Measurements from ENCODE around the gene UBA3. TPM values are rescaled to one million over a fixed set of nuclear protein-coding genes. Genes with fewer than 3 reads are reported as not detected.

Gene UBA3
- total and polyA plus RNA-seq, 2 of the 13 experiments (the other 11 are each of a cell fraction or from before 2014, with no cell fraction given): 40.7 to 49.0 TPM

DNA sequence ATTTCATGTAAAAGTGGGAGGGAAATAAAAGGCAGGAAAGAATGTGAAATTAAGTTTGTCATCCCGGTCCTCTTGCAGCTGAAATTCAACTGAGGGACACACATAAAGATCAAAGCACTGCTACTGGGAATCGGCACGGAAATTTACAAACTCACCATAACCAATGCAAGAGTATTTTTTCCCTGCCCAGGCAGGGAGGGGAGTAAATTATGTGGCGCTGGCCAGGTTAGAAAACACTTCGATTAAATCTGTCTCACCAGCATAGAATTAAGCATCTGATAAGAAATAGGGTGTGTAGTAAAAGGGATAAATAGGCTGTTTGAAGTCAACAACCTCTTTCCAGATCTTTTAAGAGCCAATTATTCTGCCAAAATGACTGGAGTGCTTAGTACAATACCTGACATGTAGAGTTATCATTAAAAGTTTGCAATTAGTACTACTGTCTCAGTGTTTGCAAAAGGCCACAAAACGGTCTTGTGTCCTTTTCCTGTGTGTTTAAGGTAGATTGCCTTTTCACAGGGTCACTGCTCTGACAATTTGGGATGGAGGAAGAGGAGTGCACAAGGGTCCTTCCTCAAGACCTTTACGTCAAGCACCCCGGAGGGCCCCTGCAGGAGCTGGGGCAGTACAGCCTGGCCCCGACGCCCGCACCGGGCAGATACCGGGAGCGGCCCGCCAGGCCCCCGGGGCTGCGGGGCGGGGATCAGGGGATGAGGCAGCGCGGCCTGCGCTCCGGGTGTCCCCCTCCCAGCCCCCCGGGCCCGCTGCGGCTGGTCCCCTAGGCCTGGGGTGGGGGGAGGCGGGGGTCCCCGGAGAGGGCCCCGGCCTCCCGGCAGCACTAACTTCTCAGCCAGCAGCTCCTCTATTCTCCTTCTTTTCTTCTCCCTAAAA is 651 bp downstream of the UBA3 start (continued):
- TF ChIP-seq, protein P1, sequence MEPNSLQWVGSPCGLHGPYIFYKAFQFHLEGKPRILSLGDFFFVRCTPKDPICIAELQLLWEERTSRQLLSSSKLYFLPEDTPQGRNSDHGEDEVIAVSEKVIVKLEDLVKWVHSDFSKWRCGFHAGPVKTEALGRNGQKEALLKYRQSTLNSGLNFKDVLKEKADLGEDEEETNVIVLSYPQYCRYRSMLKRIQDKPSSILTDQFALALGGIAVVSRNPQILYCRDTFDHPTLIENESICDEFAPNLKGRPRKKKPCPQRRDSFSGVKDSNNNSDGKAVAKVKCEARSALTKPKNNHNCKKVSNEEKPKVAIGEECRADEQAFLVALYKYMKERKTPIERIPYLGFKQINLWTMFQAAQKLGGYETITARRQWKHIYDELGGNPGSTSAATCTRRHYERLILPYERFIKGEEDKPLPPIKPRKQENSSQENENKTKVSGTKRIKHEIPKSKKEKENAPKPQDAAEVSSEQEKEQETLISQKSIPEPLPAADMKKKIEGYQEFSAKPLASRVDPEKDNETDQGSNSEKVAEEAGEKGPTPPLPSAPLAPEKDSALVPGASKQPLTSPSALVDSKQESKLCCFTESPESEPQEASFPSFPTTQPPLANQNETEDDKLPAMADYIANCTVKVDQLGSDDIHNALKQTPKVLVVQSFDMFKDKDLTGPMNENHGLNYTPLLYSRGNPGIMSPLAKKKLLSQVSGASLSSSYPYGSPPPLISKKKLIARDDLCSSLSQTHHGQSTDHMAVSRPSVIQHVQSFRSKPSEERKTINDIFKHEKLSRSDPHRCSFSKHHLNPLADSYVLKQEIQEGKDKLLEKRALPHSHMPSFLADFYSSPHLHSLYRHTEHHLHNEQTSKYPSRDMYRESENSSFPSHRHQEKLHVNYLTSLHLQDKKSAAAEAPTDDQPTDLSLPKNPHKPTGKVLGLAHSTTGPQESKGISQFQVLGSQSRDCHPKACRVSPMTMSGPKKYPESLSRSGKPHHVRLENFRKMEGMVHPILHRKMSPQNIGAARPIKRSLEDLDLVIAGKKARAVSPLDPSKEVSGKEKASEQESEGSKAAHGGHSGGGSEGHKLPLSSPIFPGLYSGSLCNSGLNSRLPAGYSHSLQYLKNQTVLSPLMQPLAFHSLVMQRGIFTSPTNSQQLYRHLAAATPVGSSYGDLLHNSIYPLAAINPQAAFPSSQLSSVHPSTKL (CRISPR knock-in tag; IDR thresholded peaks at IDR 0.05): peak; percentile 6; the same call in 1 of the 2 replicates
- TF ChIP-seq SMC3 (IDR thresholded peaks at IDR 0.05; ENCODE audit: low read length) (no peak), ZNF230 (CRISPR knock-in tag; IDR thresholded peaks at IDR 0.05) (0 out of 2 replicates have a peak, but pooled peaks have one; percentile 49), POLR2AphosphoS5 (IDR thresholded peaks at IDR 0.05; ENCODE audit: low read depth, low read length) (peak; percentile 23; the same call in 1 of the 2 replicates), POLR2A (IDR thresholded peaks at IDR 0.05; ENCODE audit: insufficient read depth in 1 of 2, low read depth in 2 of 2, low read length in 2 of 2) (peak in 1 of 2 experiments; percentile 41; a peak in 1 of 4 replicates), PHF8 (CRISPR knock-in tag; IDR thresholded peaks at IDR 0.05) (peak; percentile 37; the same call in 1 of the 2 replicates), KMT2A (CRISPR knock-in tag; IDR thresholded peaks at IDR 0.05) (0 out of 2 replicates have a peak, but pooled peaks have one; percentile 10), MED1 (CRISPR knock-in tag; IDR thresholded peaks at IDR 0.05) (no peak), ZFX (CRISPR knock-in tag; IDR thresholded peaks at IDR 0.05; ENCODE audit: low read depth) (peak; percentile 66; the same call in 1 of the 2 replicates)
- TF ChIP-seq, protein P2, sequence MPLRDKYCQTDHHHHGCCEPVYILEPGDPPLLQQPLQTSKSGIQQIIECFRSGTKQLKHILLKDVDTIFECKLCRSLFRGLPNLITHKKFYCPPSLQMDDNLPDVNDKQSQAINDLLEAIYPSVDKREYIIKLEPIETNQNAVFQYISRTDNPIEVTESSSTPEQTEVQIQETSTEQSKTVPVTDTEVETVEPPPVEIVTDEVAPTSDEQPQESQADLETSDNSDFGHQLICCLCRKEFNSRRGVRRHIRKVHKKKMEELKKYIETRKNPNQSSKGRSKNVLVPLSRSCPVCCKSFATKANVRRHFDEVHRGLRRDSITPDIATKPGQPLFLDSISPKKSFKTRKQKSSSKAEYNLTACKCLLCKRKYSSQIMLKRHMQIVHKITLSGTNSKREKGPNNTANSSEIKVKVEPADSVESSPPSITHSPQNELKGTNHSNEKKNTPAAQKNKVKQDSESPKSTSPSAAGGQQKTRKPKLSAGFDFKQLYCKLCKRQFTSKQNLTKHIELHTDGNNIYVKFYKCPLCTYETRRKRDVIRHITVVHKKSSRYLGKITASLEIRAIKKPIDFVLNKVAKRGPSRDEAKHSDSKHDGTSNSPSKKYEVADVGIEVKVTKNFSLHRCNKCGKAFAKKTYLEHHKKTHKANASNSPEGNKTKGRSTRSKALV (CRISPR knock-in tag; IDR thresholded peaks at IDR 0.05): 0 out of 2 replicates have a peak, but pooled peaks have one; percentile 21
- TF ChIP-seq, protein P3, sequence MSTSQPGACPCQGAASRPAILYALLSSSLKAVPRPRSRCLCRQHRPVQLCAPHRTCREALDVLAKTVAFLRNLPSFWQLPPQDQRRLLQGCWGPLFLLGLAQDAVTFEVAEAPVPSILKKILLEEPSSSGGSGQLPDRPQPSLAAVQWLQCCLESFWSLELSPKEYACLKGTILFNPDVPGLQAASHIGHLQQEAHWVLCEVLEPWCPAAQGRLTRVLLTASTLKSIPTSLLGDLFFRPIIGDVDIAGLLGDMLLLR (CRISPR knock-in tag; IDR thresholded peaks at IDR 0.05): no peak
- TF ChIP-seq, protein P4, sequence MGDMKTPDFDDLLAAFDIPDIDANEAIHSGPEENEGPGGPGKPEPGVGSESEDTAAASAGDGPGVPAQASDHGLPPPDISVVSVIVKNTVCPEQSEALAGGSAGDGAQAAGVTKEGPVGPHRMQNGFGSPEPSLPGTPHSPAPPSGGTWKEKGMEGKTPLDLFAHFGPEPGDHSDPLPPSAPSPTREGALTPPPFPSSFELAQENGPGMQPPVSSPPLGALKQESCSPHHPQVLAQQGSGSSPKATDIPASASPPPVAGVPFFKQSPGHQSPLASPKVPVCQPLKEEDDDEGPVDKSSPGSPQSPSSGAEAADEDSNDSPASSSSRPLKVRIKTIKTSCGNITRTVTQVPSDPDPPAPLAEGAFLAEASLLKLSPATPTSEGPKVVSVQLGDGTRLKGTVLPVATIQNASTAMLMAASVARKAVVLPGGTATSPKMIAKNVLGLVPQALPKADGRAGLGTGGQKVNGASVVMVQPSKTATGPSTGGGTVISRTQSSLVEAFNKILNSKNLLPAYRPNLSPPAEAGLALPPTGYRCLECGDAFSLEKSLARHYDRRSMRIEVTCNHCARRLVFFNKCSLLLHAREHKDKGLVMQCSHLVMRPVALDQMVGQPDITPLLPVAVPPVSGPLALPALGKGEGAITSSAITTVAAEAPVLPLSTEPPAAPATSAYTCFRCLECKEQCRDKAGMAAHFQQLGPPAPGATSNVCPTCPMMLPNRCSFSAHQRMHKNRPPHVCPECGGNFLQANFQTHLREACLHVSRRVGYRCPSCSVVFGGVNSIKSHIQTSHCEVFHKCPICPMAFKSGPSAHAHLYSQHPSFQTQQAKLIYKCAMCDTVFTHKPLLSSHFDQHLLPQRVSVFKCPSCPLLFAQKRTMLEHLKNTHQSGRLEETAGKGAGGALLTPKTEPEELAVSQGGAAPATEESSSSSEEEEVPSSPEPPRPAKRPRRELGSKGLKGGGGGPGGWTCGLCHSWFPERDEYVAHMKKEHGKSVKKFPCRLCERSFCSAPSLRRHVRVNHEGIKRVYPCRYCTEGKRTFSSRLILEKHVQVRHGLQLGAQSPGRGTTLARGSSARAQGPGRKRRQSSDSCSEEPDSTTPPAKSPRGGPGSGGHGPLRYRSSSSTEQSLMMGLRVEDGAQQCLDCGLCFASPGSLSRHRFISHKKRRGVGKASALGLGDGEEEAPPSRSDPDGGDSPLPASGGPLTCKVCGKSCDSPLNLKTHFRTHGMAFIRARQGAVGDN (CRISPR knock-in tag; IDR thresholded peaks at IDR 0.05): peak; percentile 35
